MM.1S (cell line): ENCODE results near the gene KIF17.
A peak's percentile ranks its signal among the peaks of the same experiment; 100 is the strongest.

Source experiments
- DNase-seq: peaks from one replicate; pipeline ENCODE4 v3.0.0-alpha.2; 2015
- H2AFZ ChIP-seq: fragments of 300-600 bp; sonication (generic); 2 replicates; pipeline ENCODE4 v1.6.0; 2016; ENCODE audit warnings: antibody characterized with exemption, low read length
- H3F3A ChIP-seq: fragments of 300-600 bp; sonication (generic); 2 replicates; pipeline ENCODE4 v1.6.1; 2016; ENCODE audit warnings: mild to moderate bottlenecking, antibody characterized with exemption, low read length, moderate library complexity, mixed read lengths; ENCODE audit not compliant: insufficient read depth
- H3K27ac ChIP-seq: fragments of 300-600 bp; sonication (generic); 2 replicates; pipeline ENCODE4 v1.5.1; 2016; ENCODE audit warnings: mild to moderate bottlenecking, low read length
- H3K27me3 ChIP-seq: fragments of 300-600 bp; sonication (generic); replicated peaks from 2 replicates; pipeline ENCODE4 v1.6.0; 2016; ENCODE audit warnings: low read length; ENCODE audit not compliant: insufficient read depth
- H3K36me3 ChIP-seq: fragments of 300-600 bp; sonication (generic); replicated peaks from 2 replicates; pipeline ENCODE4 v1.6.1; 2016; ENCODE audit warnings: mild to moderate bottlenecking, low read length, mixed read lengths; ENCODE audit not compliant: insufficient read depth
- H3K4me1 ChIP-seq: fragments of 300-600 bp; sonication (generic); 2 replicates; pipeline ENCODE4 v1.6.1; 2016; ENCODE audit warnings: low read length, mixed read lengths
- H3K4me2 ChIP-seq: fragments of 300-600 bp; sonication (generic); 2 replicates; pipeline ENCODE4 v1.6.0; 2016; ENCODE audit warnings: low read depth, low read length
- H3K4me3 ChIP-seq: fragments of 300-600 bp; sonication (generic); 2 replicates; pipeline ENCODE4 v1.5.1; 2016; ENCODE audit warnings: low read length, mixed read lengths
- H3K79me2 ChIP-seq: fragments of 300-600 bp; sonication (generic); 2 replicates; pipeline ENCODE4 v1.6.1; 2016; ENCODE audit warnings: mixed run types, low read length, mixed read lengths
- H3K9ac ChIP-seq: fragments of 300-600 bp; sonication (generic); 2 replicates; pipeline ENCODE4 v1.6.1; 2016; ENCODE audit warnings: low read length, mixed read lengths
- H3K9me2 ChIP-seq: fragments of 300-600 bp; sonication (generic); replicated peaks from 2 replicates; pipeline ENCODE4 v1.6.1; 2016; ENCODE audit warnings: mild to moderate bottlenecking, low read length, mixed read lengths; ENCODE audit not compliant: insufficient read depth
- H3K9me3 ChIP-seq: fragments of 300-600 bp; sonication (generic); replicated peaks from 2 replicates; pipeline ENCODE4 v1.6.1; 2016; ENCODE audit warnings: mild to moderate bottlenecking, low read length, mixed read lengths; ENCODE audit not compliant: insufficient read depth
- H4K20me1 ChIP-seq: fragments of 300-600 bp; sonication (generic); 2 replicates; pipeline ENCODE4 v1.6.1; 2016; ENCODE audit warnings: mild to moderate bottlenecking, low read length, moderate library complexity, mixed read lengths; ENCODE audit not compliant: insufficient read depth
- EZH2 ChIP-seq: fragments of 300-600 bp; sonication (generic); optimal IDR thresholded peaks from 2 replicates; pipeline ENCODE3; 2017; ENCODE audit warnings: low read depth, mild to moderate bottlenecking, antibody characterized with exemption, low read length, mixed read lengths
- EZH2phosphoT487 ChIP-seq: fragments of 300-600 bp; sonication (generic); IDR thresholded peaks from 2 replicates; pipeline ENCODE4 v1.6.1; 2018; ENCODE audit warnings: antibody characterized with exemption, low read length
- TF ChIP-seq, protein P1 (sequence below): fragments of 300-600 bp; sonication (generic); IDR thresholded peaks from 2 replicates; pipeline ENCODE4 v1.5.1; 2016; ENCODE audit warnings: antibody characterized with exemption, low read length, mixed read lengths

Gene KIF17

DNA sequence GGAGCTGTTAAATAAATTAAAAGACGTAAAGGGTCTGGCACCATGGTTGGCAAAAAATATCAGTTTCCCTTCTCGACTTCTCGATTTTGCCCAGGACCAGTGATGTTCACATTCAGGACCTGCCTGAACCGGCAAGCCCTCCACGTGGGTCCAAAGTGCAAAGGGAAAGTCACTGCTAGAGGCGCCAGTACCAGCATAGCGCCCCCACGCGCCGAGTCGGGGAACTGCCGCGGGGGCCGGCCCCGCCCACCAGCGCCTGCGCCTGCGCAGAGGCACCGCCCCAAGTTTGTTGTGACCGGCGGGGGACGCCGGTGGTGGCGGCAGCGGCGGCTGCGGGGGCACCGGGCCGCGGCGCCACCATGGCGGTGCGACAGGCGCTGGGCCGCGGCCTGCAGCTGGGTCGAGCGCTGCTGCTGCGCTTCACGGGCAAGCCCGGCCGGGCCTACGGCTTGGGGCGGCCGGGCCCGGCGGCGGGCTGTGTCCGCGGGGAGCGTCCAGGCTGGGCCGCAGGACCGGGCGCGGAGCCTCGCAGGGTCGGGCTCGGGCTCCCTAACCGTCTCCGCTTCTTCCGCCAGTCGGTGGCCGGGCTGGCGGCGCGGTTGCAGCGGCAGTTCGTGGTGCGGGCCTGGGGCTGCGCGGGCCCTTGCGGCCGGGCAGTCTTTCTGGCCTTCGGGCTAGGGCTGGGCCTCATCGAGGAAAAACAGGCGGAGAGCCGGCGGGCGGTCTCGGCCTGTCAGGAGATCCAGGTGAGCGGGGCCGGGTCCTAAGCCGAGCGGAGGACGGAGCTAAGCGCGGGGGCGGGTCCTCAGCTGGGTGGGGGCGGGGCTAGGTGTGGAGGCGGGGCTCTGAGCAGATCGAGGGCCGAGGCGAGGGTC, 84.4 kb downstream of the KIF17 start, which contains the start of gene PINK1:
PINK1 (plus strand) TSS at position 269 of the 875 bp plus-strand sequence; CDS start at position 360, 91 bp downstream.
- H3K9me3 ChIP-seq, result no peaks in the 10 kb centered on the region

GRCh38 chr1:20632386-20632785, 85.4 kb downstream of the KIF17 start:
- DNase-seq, result no peak
- H3K9me3 ChIP-seq, result no peaks in the 10 kb centered on the region
- H3K36me3 ChIP-seq, result no peaks in the 10 kb centered on the region
- H3K4me2 ChIP-seq, result no peak overlapping the region
- no peak overlapping the region for H3K27ac ChIP-seq
- H3K4me1 ChIP-seq, result peaks cover 4% of the 10 kb centered on the region; the same call in 1 of the 2 replicates
- H3K9ac ChIP-seq, result no peak overlapping the region
- H4K20me1 ChIP-seq, result no peaks in the 10 kb centered on the region
- H2AFZ ChIP-seq, result no peak overlapping the region
- no peak for TF ChIP-seq EZH2phosphoT487
- TF ChIP-seq, protein P1, sequence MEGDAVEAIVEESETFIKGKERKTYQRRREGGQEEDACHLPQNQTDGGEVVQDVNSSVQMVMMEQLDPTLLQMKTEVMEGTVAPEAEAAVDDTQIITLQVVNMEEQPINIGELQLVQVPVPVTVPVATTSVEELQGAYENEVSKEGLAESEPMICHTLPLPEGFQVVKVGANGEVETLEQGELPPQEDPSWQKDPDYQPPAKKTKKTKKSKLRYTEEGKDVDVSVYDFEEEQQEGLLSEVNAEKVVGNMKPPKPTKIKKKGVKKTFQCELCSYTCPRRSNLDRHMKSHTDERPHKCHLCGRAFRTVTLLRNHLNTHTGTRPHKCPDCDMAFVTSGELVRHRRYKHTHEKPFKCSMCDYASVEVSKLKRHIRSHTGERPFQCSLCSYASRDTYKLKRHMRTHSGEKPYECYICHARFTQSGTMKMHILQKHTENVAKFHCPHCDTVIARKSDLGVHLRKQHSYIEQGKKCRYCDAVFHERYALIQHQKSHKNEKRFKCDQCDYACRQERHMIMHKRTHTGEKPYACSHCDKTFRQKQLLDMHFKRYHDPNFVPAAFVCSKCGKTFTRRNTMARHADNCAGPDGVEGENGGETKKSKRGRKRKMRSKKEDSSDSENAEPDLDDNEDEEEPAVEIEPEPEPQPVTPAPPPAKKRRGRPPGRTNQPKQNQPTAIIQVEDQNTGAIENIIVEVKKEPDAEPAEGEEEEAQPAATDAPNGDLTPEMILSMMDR, result no peak
- no peak for TF ChIP-seq EZH2
- no peaks in the 10 kb centered on the region for H3F3A ChIP-seq
- peaks cover 44% of the 10 kb centered on the region for H3K27me3 ChIP-seq
- H3K4me3 ChIP-seq, result no peak overlapping the region
- H3K79me2 ChIP-seq, result no peaks in the 10 kb centered on the region
- H3K9me2 ChIP-seq, result no peaks in the 10 kb centered on the region

More for the DNA sequence above, 84.4 kb downstream of the KIF17 start, which contains the start of gene PINK1:
- peak; percentile 72 for DNase-seq
- Histone ChIP-seq H3K9ac (peak within 1 kb of the TSS; percentile 68; the same call in 1 of the 2 replicates), H3K36me3 (no peaks in the 10 kb centered on the region), H3K9me2 (no peaks in the 10 kb centered on the region), H3K79me2 (no peaks in the 10 kb centered on the region), H3K4me2 (peak within 1 kb of the TSS; percentile 77), H3K4me3 (peak within 1 kb of the TSS; percentile 79), H3K27ac (peak within 1 kb of the TSS; percentile 46; the same call in 1 of the 2 replicates), H4K20me1 (no peaks in the 10 kb centered on the region), H3K4me1 (peaks cover 4% of the 10 kb centered on the region; the same call in 1 of the 2 replicates), H3K27me3 (peaks cover 33% of the 10 kb centered on the region), H2AFZ (peak within 1 kb of the TSS; percentile 88), H3F3A (no peaks in the 10 kb centered on the region)
- TF ChIP-seq, protein P1, result peak; percentile 93
- no peak for TF ChIP-seq EZH2

- H3K36me3 ChIP-seq, result no peaks in the 10 kb centered on the region
- no peaks in the 10 kb centered on the region for H3K9me3 ChIP-seq
- no peak for DNase-seq
- H3K27ac ChIP-seq, result no peak overlapping the region
- no peak for TF ChIP-seq EZH2
- TF ChIP-seq, protein P1, result no peak
- TF ChIP-seq EZH2phosphoT487, result no peak
- no peak overlapping the region for H3K9ac ChIP-seq
- H3K4me1 ChIP-seq, result peaks cover 4% of the 10 kb centered on the region; the same call in 1 of the 2 replicates
- H4K20me1 ChIP-seq, result no peaks in the 10 kb centered on the region
- H3K4me3 ChIP-seq, result no peak overlapping the region
- no peaks in the 10 kb centered on the region for H3F3A ChIP-seq
- H3K79me2 ChIP-seq, result no peaks in the 10 kb centered on the region
- no peak overlapping the region for H3K4me2 ChIP-seq
- H2AFZ ChIP-seq, result no peak overlapping the region
- peaks cover 54% of the 10 kb centered on the region for H3K27me3 ChIP-seq
- H3K9me2 ChIP-seq, result no peaks in the 10 kb centered on the region
These were observed 87.1 kb downstream of the KIF17 start for GRCh38 chr1:20630729-20631128.
